Thoracic aorta (tissue), 2 donors: ENCODE data around the gene SCN1B. TPM values are rescaled to one million over a fixed set of nuclear protein-coding genes. Genes with fewer than 3 reads are reported as not detected.

Experiments used
- ATAC-seq: fragments of 150-250 bp; one replicate; pipeline ENCODE4 v1.8.0; 2017; ENCODE audit warnings: low read depth; ENCODE audit not compliant: insufficient number of reproducible peaks, low FRiP score
- DNase-seq: peaks from one replicate; pipeline ENCODE4 v3.0.0-alpha.2; 2020; ENCODE audit warnings: low spot score
- H3K27ac ChIP-seq, 2 donors: fragments of 200-600 bp; sonication (generic); 1 replicate in 1 of 2; 2 replicates in 1 of 2; pipeline ENCODE4 v1.5.1; 2016; ENCODE audit warnings: mild to moderate bottlenecking in 2 of 2, moderate library complexity in 2 of 2
- H3K27me3 ChIP-seq: fragments of 200-600 bp; sonication (generic); replicated peaks from 2 replicates; pipeline ENCODE4 v1.6.0; 2016; ENCODE audit warnings: mild to moderate bottlenecking; ENCODE audit not compliant: insufficient read depth
- H3K36me3 ChIP-seq: fragments of 200-600 bp; sonication (generic); one replicate; pipeline ENCODE4 v1.5.1; 2016
- H3K4me1 ChIP-seq, 2 donors: fragments of 200-600 bp; sonication (generic); 1 replicate in 1 of 2; 2 replicates in 1 of 2; pipeline versions ENCODE4 v1.5.1 to v1.6.0; 2016; ENCODE audit warnings: low read depth in 2 of 2, mild to moderate bottlenecking in 1 of 2; ENCODE audit not compliant: control insufficient read depth in 1 of 2
- H3K4me3 ChIP-seq: fragments of 200-600 bp; sonication (generic); 2 replicates; pipeline ENCODE4 v1.5.1; 2016; ENCODE audit warnings: mild to moderate bottlenecking
- H3K9me3 ChIP-seq: fragments of 200-600 bp; sonication (generic); 2 replicates; pipeline ENCODE4 v1.5.1; 2016
- CTCF ChIP-seq: fragments of 200-600 bp; sonication (generic); IDR thresholded peaks from one replicate; pipeline ENCODE4 v1.5.1; 2019; ENCODE audit warnings: antibody characterized with exemption
- total RNA-seq, 2 donors: library from RNA; depleted of rRNA; stranded (reverse); fragments of >200 nt; gene quantifications; one replicate each; pipeline versions ENCODE4 v1.1.0 to v1.2.3, GENCODE V29; 2016

SCN1B gene
- total RNA-seq, 2 donors from 2014 or later: 25.1 to 26.0 TPM

- no peaks in the 10 kb centered on the region for H3K27me3 ChIP-seq
- no peak overlapping the region for H3K27ac ChIP-seq
- no peak for DNase-seq
- no peaks in the 10 kb centered on the region for H3K9me3 ChIP-seq
- no peak overlapping the region for H3K4me3 ChIP-seq
- no peak for ATAC-seq
- no peaks in the 10 kb centered on the region for H3K36me3 ChIP-seq
- H3K4me1 ChIP-seq: no peaks in the 10 kb centered on the region
- no peak for TF ChIP-seq CTCF
Observed at GRCh38 chr19:35051796-35052195, 21.5 kb downstream of the SCN1B start.

GRCh38 chr19:35052599-35053190 is 22.4 kb downstream of the SCN1B start:
- Histone ChIP-seq H3K9me3 (no peaks in the 10 kb centered on the region), H3K36me3 (no peaks in the 10 kb centered on the region), H3K27ac (no peak overlapping the region), H3K27me3 (no peaks in the 10 kb centered on the region), H3K4me3 (no peak overlapping the region), H3K4me1 (no peaks in the 10 kb centered on the region)
- ATAC-seq (no peak), DNase-seq (no peak)
- TF ChIP-seq CTCF: no peak

- Histone ChIP-seq H3K27ac (no peak overlapping the region), H3K36me3 (no peaks in the 10 kb centered on the region), H3K4me3 (no peak overlapping the region), H3K4me1 (no peaks in the 10 kb centered on the region), H3K9me3 (no peaks in the 10 kb centered on the region), H3K27me3 (no peaks in the 10 kb centered on the region)
- TF ChIP-seq CTCF: no peak
- no peak for DNase-seq
- ATAC-seq: no peak
Observed at GRCh38 chr19:35053667-35054293, 23.5 kb downstream of the SCN1B start.

GRCh38 chr19:35054626-35055025 is 24.4 kb downstream of the SCN1B start:
- ATAC-seq (no peak), DNase-seq (no peak)
- no peak overlapping the region for H3K27ac ChIP-seq
- no peaks in the 10 kb centered on the region for H3K36me3 ChIP-seq
- H3K4me1 ChIP-seq: no peaks in the 10 kb centered on the region
- TF ChIP-seq CTCF: no peak
- no peaks in the 10 kb centered on the region for H3K9me3 ChIP-seq
- no peaks in the 10 kb centered on the region for H3K27me3 ChIP-seq
- H3K4me3 ChIP-seq: no peak overlapping the region

- Histone ChIP-seq H3K27me3 (no peaks in the 10 kb centered on the region), H3K4me3 (no peak overlapping the region), H3K27ac (no peak overlapping the region), H3K36me3 (no peaks in the 10 kb centered on the region), H3K9me3 (no peaks in the 10 kb centered on the region), H3K4me1 (no peaks in the 10 kb centered on the region)
- ATAC-seq (no peak), DNase-seq (no peak)
- TF ChIP-seq CTCF: no peak
Observed at GRCh38 chr19:35055715-35056179, 25.5 kb downstream of the SCN1B start.
